KMS-11 (cell line): ENCODE data around the gene BET1L.
"Not testable (repeated sequence)": the region's sequence is repeated elsewhere in the genome, so short reads cannot be mapped to it uniquely, and the experiment has no call there.

ENCODE experiments used
- H2AFZ ChIP-seq: fragments of 200-600 bp; sonication (generic); 2 replicates; pipeline ENCODE4 v1.6.1; 2016; ENCODE audit warnings: antibody characterized with exemption, mixed run types, low read depth
- H3K27ac ChIP-seq: fragments of 200-600 bp; sonication (generic); 2 replicates; pipeline ENCODE4 v1.6.1; 2016; ENCODE audit warnings: mild to moderate bottlenecking, mixed run types
- H3K27me3 ChIP-seq: fragments of 200-600 bp; sonication (generic); 2 replicates; pipeline ENCODE4 v1.6.1; 2017; ENCODE audit warnings: mild to moderate bottlenecking, low read depth, mixed run types, moderate library complexity; ENCODE audit not compliant: insufficient read depth
- H3K36me3 ChIP-seq: fragments of 200-600 bp; sonication (generic); 2 replicates; pipeline ENCODE4 v1.6.1; 2017; ENCODE audit warnings: mild to moderate bottlenecking, mixed run types; ENCODE audit not compliant: insufficient read depth
- H3K4me1 ChIP-seq: fragments of 200-600 bp; sonication (generic); 2 replicates; pipeline ENCODE4 v1.6.1; 2016; ENCODE audit warnings: mild to moderate bottlenecking, low read depth, mixed run types; ENCODE audit not compliant: poor library complexity, severe bottlenecking
- H3K4me2 ChIP-seq: fragments of 200-600 bp; sonication (generic); 2 replicates; pipeline ENCODE4 v1.7.0; 2016; ENCODE audit warnings: mild to moderate bottlenecking, mixed run types
- H3K4me3 ChIP-seq: fragments of 200-600 bp; sonication (generic); IDR thresholded peaks from 2 replicates; pipeline ENCODE4 v1.6.1; 2017; ENCODE audit warnings: low read depth, low read length, mixed read lengths; ENCODE audit not compliant: insufficient read depth
- H3K79me2 ChIP-seq: fragments of 200-600 bp; sonication (generic); 2 replicates; pipeline ENCODE4 v1.6.1; 2016; ENCODE audit warnings: low read depth, mixed run types; ENCODE audit not compliant: insufficient read depth
- H3K9ac ChIP-seq: fragments of 200-600 bp; sonication (generic); 2 replicates; pipeline ENCODE4 v1.6.1; 2016; ENCODE audit warnings: mild to moderate bottlenecking, mixed run types
- H4K20me1 ChIP-seq: fragments of 200-600 bp; sonication (generic); 2 replicates; pipeline ENCODE4 v1.6.1; 2016; ENCODE audit warnings: mild to moderate bottlenecking, mixed run types; ENCODE audit not compliant: insufficient read depth
- TF ChIP-seq, protein P1 (sequence below): fragments of 200-600 bp; sonication (generic); conservative IDR thresholded peaks from 2 replicates; pipeline ENCODE4 v1.6.1; 2017; ENCODE audit warnings: low read depth, mild to moderate bottlenecking, antibody characterized with exemption, low read length, moderate library complexity, mixed read lengths

Gene BET1L

DNA sequence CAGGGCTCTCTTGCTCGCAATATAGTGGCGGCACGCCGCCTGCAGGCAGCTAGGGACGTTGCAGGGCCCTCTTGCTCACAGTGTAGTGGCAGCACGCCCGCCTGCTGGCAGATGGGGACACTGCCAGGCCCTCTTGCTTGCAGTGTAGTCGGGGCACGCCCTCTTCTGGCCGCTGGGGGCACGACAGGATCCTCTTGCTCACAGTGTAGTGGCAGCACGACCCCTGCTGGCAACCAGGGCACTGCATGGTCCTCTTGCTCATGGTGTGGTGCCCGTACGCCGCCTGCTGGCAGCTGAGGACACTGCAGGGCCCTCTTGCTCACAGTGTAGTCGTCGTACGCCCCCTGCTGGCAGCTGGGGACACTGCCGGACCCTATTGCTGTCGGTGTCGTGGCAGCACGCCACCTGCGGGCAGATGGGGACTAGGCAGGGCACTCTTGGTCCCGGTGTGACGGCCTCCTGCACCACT, 17.3 kb downstream of the BET1L start:
- H3K4me2 ChIP-seq, H3K9ac ChIP-seq, H3K27me3 ChIP-seq, H2AFZ ChIP-seq, H3K79me2 ChIP-seq, H3K36me3 ChIP-seq, H4K20me1 ChIP-seq, H3K4me3 ChIP-seq, H3K27ac ChIP-seq: not testable (repeated sequence)
- TF ChIP-seq, protein P1, sequence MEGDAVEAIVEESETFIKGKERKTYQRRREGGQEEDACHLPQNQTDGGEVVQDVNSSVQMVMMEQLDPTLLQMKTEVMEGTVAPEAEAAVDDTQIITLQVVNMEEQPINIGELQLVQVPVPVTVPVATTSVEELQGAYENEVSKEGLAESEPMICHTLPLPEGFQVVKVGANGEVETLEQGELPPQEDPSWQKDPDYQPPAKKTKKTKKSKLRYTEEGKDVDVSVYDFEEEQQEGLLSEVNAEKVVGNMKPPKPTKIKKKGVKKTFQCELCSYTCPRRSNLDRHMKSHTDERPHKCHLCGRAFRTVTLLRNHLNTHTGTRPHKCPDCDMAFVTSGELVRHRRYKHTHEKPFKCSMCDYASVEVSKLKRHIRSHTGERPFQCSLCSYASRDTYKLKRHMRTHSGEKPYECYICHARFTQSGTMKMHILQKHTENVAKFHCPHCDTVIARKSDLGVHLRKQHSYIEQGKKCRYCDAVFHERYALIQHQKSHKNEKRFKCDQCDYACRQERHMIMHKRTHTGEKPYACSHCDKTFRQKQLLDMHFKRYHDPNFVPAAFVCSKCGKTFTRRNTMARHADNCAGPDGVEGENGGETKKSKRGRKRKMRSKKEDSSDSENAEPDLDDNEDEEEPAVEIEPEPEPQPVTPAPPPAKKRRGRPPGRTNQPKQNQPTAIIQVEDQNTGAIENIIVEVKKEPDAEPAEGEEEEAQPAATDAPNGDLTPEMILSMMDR: peak; percentile 34; the same call in 1 of the 2 replicates
- H3K4me1 ChIP-seq: peaks cover 12% of the 10 kb centered on the region

- H3K36me3 ChIP-seq, H3K4me3 ChIP-seq, H3K9ac ChIP-seq, H4K20me1 ChIP-seq, H3K79me2 ChIP-seq, H3K4me2 ChIP-seq, H3K27me3 ChIP-seq, H2AFZ ChIP-seq, H3K27ac ChIP-seq: not testable (repeated sequence)
- H3K4me1 ChIP-seq: peaks cover 12% of the 10 kb centered on the region
Measured at GRCh38 chr11:189200-189783, 17.9 kb downstream of the BET1L start.

DNA sequence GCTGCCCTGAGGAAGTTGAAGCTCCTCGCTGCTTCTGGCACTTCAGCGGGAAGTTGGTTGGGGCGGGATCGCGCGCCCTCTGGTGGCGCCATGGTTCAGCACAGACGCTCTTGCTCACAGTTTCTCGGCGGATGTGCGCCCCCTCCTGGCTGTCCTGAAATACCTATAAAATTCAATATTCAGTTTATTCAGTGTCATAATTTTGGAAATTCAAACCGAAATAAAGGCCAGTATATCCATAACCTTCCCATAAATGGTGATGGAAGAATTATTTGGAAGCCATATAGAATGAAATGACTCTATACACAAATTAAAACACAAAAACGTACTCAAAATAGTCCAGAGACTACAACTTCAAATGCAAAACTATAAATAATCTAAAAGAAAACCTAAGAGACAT, 27.0 kb downstream of the BET1L start:
- H3K4me2 ChIP-seq, H2AFZ ChIP-seq, H3K4me1 ChIP-seq, H4K20me1 ChIP-seq, H3K27ac ChIP-seq, H3K36me3 ChIP-seq, H3K4me3 ChIP-seq, H3K27me3 ChIP-seq, H3K9ac ChIP-seq, H3K79me2 ChIP-seq: not testable (repeated sequence)
- TF ChIP-seq, protein P1: 0 out of 2 replicates have a peak, but pooled peaks have one; percentile 16
